Osteocyte (in vitro differentiated cells): ENCODE data around the gene UGCG. TPM values are rescaled to one million over a fixed set of nuclear protein-coding genes. Genes with fewer than 3 reads are reported as not detected.

Source experiments
- DNase-seq: peaks from one replicate; pipeline ENCODE4 v3.0.0; 2021; ENCODE audit warnings: mixed read lengths; ENCODE audit not compliant: unreplicated experiment; ENCODE audit errors: extremely low spot score
- H3K27ac Mint-ChIP-seq: one replicate; pipeline ENCODE4 v1.8.0; 2021; ENCODE audit warnings: mild to moderate bottlenecking, mixed read lengths; ENCODE audit not compliant: unreplicated experiment
- H3K27me3 Mint-ChIP-seq: one replicate; pipeline ENCODE4 v1.8.0; 2021; ENCODE audit warnings: mixed read lengths; ENCODE audit not compliant: unreplicated experiment
- H3K36me3 Mint-ChIP-seq: one replicate; pipeline ENCODE4 v1.8.0; 2021; ENCODE audit warnings: mixed read lengths; ENCODE audit not compliant: unreplicated experiment
- H3K4me1 Mint-ChIP-seq: one replicate; pipeline ENCODE4 v1.8.0; 2021; ENCODE audit warnings: mixed read lengths; ENCODE audit not compliant: unreplicated experiment
- H3K4me3 Mint-ChIP-seq: one replicate; pipeline ENCODE4 v1.8.0; 2021; ENCODE audit warnings: mild to moderate bottlenecking, moderate library complexity, mixed read lengths; ENCODE audit not compliant: unreplicated experiment
- H3K9me3 Mint-ChIP-seq: one replicate; pipeline ENCODE4 v1.8.0; 2021; ENCODE audit warnings: mixed read lengths; ENCODE audit not compliant: unreplicated experiment
- CTCF ChIP-seq: fragments of 200-600 bp; sonication (generic); IDR thresholded peaks from 2 replicates; pipeline ENCODE4 v1.5.0; 2021; ENCODE audit warnings: antibody characterized with exemption, mild to moderate bottlenecking, moderate library complexity
- total RNA-seq: library from RNA; stranded (reverse); gene quantifications from 2 replicates; pipeline ENCODE4 v1.2.1, GENCODE V29; 2021

Gene UGCG
- total RNA-seq, 1 donor from 2014 or later: 79.2 TPM

- no peaks in the 10 kb centered on the region for H3K36me3 Mint-ChIP-seq
- H3K27me3 Mint-ChIP-seq: no peaks in the 10 kb centered on the region
- peaks cover 15% of the 10 kb centered on the region for H3K4me1 Mint-ChIP-seq
- H3K4me3 Mint-ChIP-seq: no peak overlapping the region
- H3K9me3 Mint-ChIP-seq: no peaks in the 10 kb centered on the region
- TF ChIP-seq CTCF: no peak
- no peak for DNase-seq
- H3K27ac Mint-ChIP-seq: no peak overlapping the region
Observed at GRCh38 chr9:111949919-111950318, 53.3 kb downstream of the UGCG start.

- no peak for DNase-seq
- no peaks in the 10 kb centered on the region for H3K36me3 Mint-ChIP-seq
- H3K4me1 Mint-ChIP-seq: peaks cover 14% of the 10 kb centered on the region
- H3K27me3 Mint-ChIP-seq: no peaks in the 10 kb centered on the region
- H3K4me3 Mint-ChIP-seq: no peak overlapping the region
- no peak for TF ChIP-seq CTCF
- no peak overlapping the region for H3K27ac Mint-ChIP-seq
- no peaks in the 10 kb centered on the region for H3K9me3 Mint-ChIP-seq
Observed at GRCh38 chr9:111952559-111952958, 55.9 kb downstream of the UGCG start.

GRCh38 chr9:111953444-111953843 lies 56.8 kb downstream of the UGCG start:
- Mint-ChIP-seq H3K36me3 (no peaks in the 10 kb centered on the region), H3K9me3 (no peaks in the 10 kb centered on the region), H3K27me3 (no peaks in the 10 kb centered on the region), H3K4me3 (no peak overlapping the region), H3K4me1 (peaks cover 23% of the 10 kb centered on the region), H3K27ac (no peak overlapping the region)
- DNase-seq: no peak
- TF ChIP-seq CTCF: no peak

GRCh38 chr9:111955048-111955447 lies 58.4 kb downstream of the UGCG start:
- no peak for TF ChIP-seq CTCF
- H3K9me3 Mint-ChIP-seq: no peaks in the 10 kb centered on the region
- no peak overlapping the region for H3K27ac Mint-ChIP-seq
- H3K27me3 Mint-ChIP-seq: no peaks in the 10 kb centered on the region
- H3K4me1 Mint-ChIP-seq: peaks cover 25% of the 10 kb centered on the region
- H3K36me3 Mint-ChIP-seq: no peaks in the 10 kb centered on the region
- H3K4me3 Mint-ChIP-seq: no peak overlapping the region
- DNase-seq: no peak

- peaks cover 3% of the 10 kb centered on the region for H3K9me3 Mint-ChIP-seq
- H3K27ac Mint-ChIP-seq: peak overlapping the region; percentile 89
- no peak for TF ChIP-seq CTCF
- peaks cover 42% of the 10 kb centered on the region for H3K4me1 Mint-ChIP-seq
- peak overlapping the region; percentile 71 for H3K4me3 Mint-ChIP-seq
- H3K36me3 Mint-ChIP-seq: no peaks in the 10 kb centered on the region
- DNase-seq: no peak
- H3K27me3 Mint-ChIP-seq: no peaks in the 10 kb centered on the region
Observed at GRCh38 chr9:111957856-111958631, 61.4 kb downstream of the UGCG start.
